Panc1 (cell line): Measurements from ENCODE around the gene PCDHA11. TPM values are rescaled to one million over a fixed set of nuclear protein-coding genes. Genes with fewer than 3 reads are reported as not detected.
"Not testable (repeated sequence)": the region's sequence is repeated elsewhere in the genome, so short reads cannot be mapped to it uniquely, and the experiment has no call there.

Experiments used
- ATAC-seq: fragments of 200-7000 bp; cut with Tn5 transposase; 2 replicates; pipeline ENCODE4 v1.9.1; 2020; ENCODE audit warnings: mild to moderate bottlenecking, moderate library complexity
- BruUV-seq: library from RNA; stranded (reverse); fragments of 400-500 nt; replicated peaks from 2 replicates; lab custom pipeline; 2021; lab: Mats Ljungman, UMichigan
- CTCF ChIA-PET: fragments of 300-600 bp; sonication (Branson Sonifier 250); formaldehyde crosslinking; loops from one replicate; lab custom pipeline; 2022; ENCODE audit warnings: antibody characterized with exemption; lab: Charles Lee
- POLR2A ChIA-PET: fragments of 300-600 bp; sonication (Branson Sonifier 250); formaldehyde crosslinking; loops from one replicate; lab custom pipeline; 2022; ENCODE audit warnings: antibody characterized with exemption; lab: Charles Lee
- DNase-seq: peaks from one replicate; pipeline ENCODE4 v3.0.0-alpha.2; 2010; ENCODE audit warnings: low read depth, low spot score
- H3K27ac ChIP-seq: 2 replicates; pipeline ENCODE4 v1.5.1; 2011; ENCODE audit warnings: mild to moderate bottlenecking, low read length, inconsistent platforms
- H3K27me3 ChIP-seq: fragments of 200-500 bp; sonication (Bioruptor generic); 2 replicates; pipeline ENCODE4 v1.6.0; 2014; ENCODE audit warnings: low read length, inconsistent platforms; ENCODE audit not compliant: control insufficient read depth, insufficient read depth
- H3K36me3 ChIP-seq: fragments of 200-500 bp; sonication (Bioruptor generic); 2 replicates; pipeline ENCODE4 v1.5.1; 2014; ENCODE audit warnings: inconsistent platforms, mild to moderate bottlenecking, low read length, moderate library complexity; ENCODE audit not compliant: control insufficient read depth, insufficient read depth
- H3K4me1 ChIP-seq: 2 replicates; pipeline ENCODE4 v1.5.1; 2011; ENCODE audit warnings: inconsistent platforms, mild to moderate bottlenecking, low read length, moderate library complexity; ENCODE audit not compliant: control insufficient read depth, insufficient read depth
- H3K4me3 ChIP-seq, 2 experiments: 2 replicates each; pipeline ENCODE4 v1.5.1; 2011 to 2012; ENCODE audit warnings: low read depth in 2 of 2, low read length in 2 of 2, mild to moderate bottlenecking in 2 of 2, inconsistent platforms in 1 of 2, moderate library complexity in 1 of 2
- H3K9me3 ChIP-seq: fragments of 200-500 bp; sonication (Bioruptor generic); 2 replicates; pipeline ENCODE4 v1.5.1; 2014; ENCODE audit warnings: low read depth, mild to moderate bottlenecking, inconsistent platforms, low read length, moderate library complexity; ENCODE audit not compliant: control insufficient read depth, insufficient read depth
- CTCF ChIP-seq: fragments of 450-650 bp; IDR thresholded peaks from 2 replicates; pipeline ENCODE4 v1.5.1; 2017; ENCODE audit warnings: mild to moderate bottlenecking
- REST ChIP-seq, 2 experiments: IDR thresholded peaks; 2 replicates each; pipeline ENCODE4 v1.6.1; 2011 to 2012; ENCODE audit warnings: low read depth in 2 of 2, control low read depth in 1 of 2, low read length in 1 of 2, mild to moderate bottlenecking in 1 of 2, moderate library complexity in 1 of 2; ENCODE audit not compliant: insufficient read depth in 1 of 2
- in situ Hi-C: cut with HindIII; loops from 2 replicates; pipeline ENCODE4 v1.10.0; 2016; ENCODE audit warnings: low sequenced_read_pairs, low pct_unique_long_range_greater_than_20kb
- intact Hi-C: fragments of 100-400 bp; cut with micrococcal nuclease; formaldehyde crosslinking; loops from one replicate; pipeline ENCODE4 v1.10.0; 2022; ENCODE audit not compliant: unreplicated experiment
- total RNA-seq: library from RNA; stranded (reverse); gene quantifications from one replicate; pipeline ENCODE4 v1.2.1, GENCODE V29; 2021; ENCODE audit not compliant: unreplicated experiment

PCDHA11 gene
- total RNA-seq, 1 experiment from 2014 or later: 0.08 TPM

GRCh38 chr5:140875085-140876065 is 6.6 kb downstream of the PCDHA11 start, which contains the start of gene PCDHA12:
Gene PCDHA12, plus strand, starts transcription at chr5:140875308. Its CDS starts 165 bp downstream, at chr5:140875473.
- ChIA-PET POLR2A (no interaction called here), CTCF (interaction anchor here (1.8 kb wide), 1 partner anchor 165 kb away, joined by 15 read pairs; no protein-coding TSS in a partner anchor)
- Histone ChIP-seq H3K4me1 (no peaks in the 10 kb centered on the region), H3K27me3 (no peaks in the 10 kb centered on the region), H3K36me3 (no peaks in the 10 kb centered on the region), H3K27ac (peak within 1 kb of the TSS; percentile 55), H3K9me3 (no peaks in the 10 kb centered on the region; the same call in 1 of the 2 replicates), H3K4me3 (peak within 1 kb of the TSS; percentile 53 to 66)
- BruUV-seq: TSS peak; percentile 73
- ATAC-seq: peak; percentile 91
- no peak for DNase-seq
- in situ Hi-C loops: no loop called here
- intact Hi-C loops: loop anchor here (2.0 kb wide), 1 partner anchor 165 kb away; no protein-coding TSS in a partner anchor
- no peak for TF ChIP-seq REST (IDR thresholded peaks at IDR 0.05; ENCODE audit: insufficient read depth in 1 of 2, low read depth in 2 of 2, low read length in 1 of 2)
- peak; percentile 70 for TF ChIP-seq CTCF

- intact Hi-C loops, H3K4me3 ChIP-seq, in situ Hi-C loops, H3K27me3 ChIP-seq, POLR2A ChIA-PET, DNase-seq, H3K27ac ChIP-seq, H3K36me3 ChIP-seq, H3K9me3 ChIP-seq, ATAC-seq, H3K4me1 ChIP-seq, BruUV-seq: not testable (repeated sequence)
- TF ChIP-seq REST (IDR thresholded peaks at IDR 0.05; ENCODE audit: insufficient read depth in 1 of 2, low read depth in 2 of 2, low read length in 1 of 2): peak in 1 of 2 experiments; percentile 40; a peak in 1 of 4 replicates
- CTCF ChIA-PET: interaction anchor here (1.8 kb wide), 1 partner anchor 163 kb away, joined by 15 read pairs; no protein-coding TSS in a partner anchor
These were observed 7.9 kb downstream of the PCDHA11 start for GRCh38 chr5:140876541-140877261.
